Right ventricle myocardium superior (tissue), 1 donor: ENCODE measurements around the gene TRIM58. TPM values are rescaled to one million over a fixed set of nuclear protein-coding genes. Genes with fewer than 3 reads are reported as not detected.

Source experiments
- ATAC-seq: fragments of 200-7000 bp; cut with Tn5 transposase; one replicate; pipeline ENCODE4 v1.9.1; 2020; ENCODE audit warnings: mild to moderate bottlenecking; ENCODE audit not compliant: poor library complexity
- DNase-seq: peaks from one replicate; pipeline ENCODE4 v3.0.0-alpha.2; 2020
- intact Hi-C: fragments of 100-400 bp; cut with DNase I; formaldehyde crosslinking; loops from one replicate; pipeline ENCODE4 v1.11.2; 2022
- total RNA-seq: library from RNA; stranded (reverse); fragmentation: NEBNext Ultra II Directional; extraction: Animal tissue kit (Norgen Biotek cat#: 25700); gene quantifications from one replicate; pipeline ENCODE4 v1.2.1, GENCODE V29; 2021
- donor health status: DM: no; HTN: yes; CAD: no; lungs with severe emphysema.

TRIM58 gene
- total RNA-seq, 1 donor from 2014 or later: 0.13 TPM

GRCh38 chr1:247864644-247865043 lies 7.7 kb downstream of the TRIM58 start:
- ATAC-seq: no peak
- intact Hi-C loops: no loop called here
- no peak for DNase-seq

- no peak for ATAC-seq
- intact Hi-C loops: no loop called here
These were observed 8.4 kb downstream of the TRIM58 start for GRCh38 chr1:247865416-247865815.

DNA sequence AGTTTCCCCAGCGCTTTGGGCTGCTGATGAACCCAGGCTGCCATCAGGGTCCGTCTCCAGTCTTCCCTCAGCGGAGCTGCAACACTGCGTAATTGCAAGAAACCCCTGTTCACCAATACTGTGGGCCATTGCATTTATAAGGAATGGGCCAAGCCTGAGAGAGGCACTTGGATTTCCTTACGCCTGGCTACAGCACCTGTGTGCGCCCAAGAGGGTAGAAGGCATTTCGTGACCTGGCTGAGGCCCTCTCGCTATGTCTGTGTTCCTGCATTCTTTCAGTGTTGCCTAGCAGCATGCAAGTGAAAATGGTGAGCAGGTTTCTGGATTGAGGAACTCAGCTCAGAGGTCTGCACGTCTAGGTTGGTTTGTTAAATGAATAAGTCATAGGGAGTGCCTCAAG lies 26.4 kb downstream of the TRIM58 start:
- no peak for DNase-seq
- intact Hi-C loops: no loop called here
- ATAC-seq: no peak

More at GRCh38 chr1:247865416-247865815, 8.4 kb downstream of the TRIM58 start:
- DNase-seq: no peak

- no peak for DNase-seq
- intact Hi-C loops: no loop called here
- ATAC-seq: no peak
These were observed 27.9 kb downstream of the TRIM58 start for GRCh38 chr1:247884797-247885413.

GRCh38 chr1:247895163-247895637 lies 38.2 kb downstream of the TRIM58 start, which contains the start of gene OR2W3:
OR2W3 (plus strand) TSS chr1:247895587; CDS start chr1:247895587, 0 bp downstream.
- DNase-seq (no peak), ATAC-seq (no peak)
- intact Hi-C loops: no loop called here

- DNase-seq (no peak), ATAC-seq (no peak)
- intact Hi-C loops: no loop called here
These were observed 39.0 kb downstream of the TRIM58 start for GRCh38 chr1:247895976-247896375.

GRCh38 chr1:247904122-247904521 lies 47.1 kb downstream of the TRIM58 start:
- intact Hi-C loops: no loop called here
- no peak for DNase-seq

DNA sequence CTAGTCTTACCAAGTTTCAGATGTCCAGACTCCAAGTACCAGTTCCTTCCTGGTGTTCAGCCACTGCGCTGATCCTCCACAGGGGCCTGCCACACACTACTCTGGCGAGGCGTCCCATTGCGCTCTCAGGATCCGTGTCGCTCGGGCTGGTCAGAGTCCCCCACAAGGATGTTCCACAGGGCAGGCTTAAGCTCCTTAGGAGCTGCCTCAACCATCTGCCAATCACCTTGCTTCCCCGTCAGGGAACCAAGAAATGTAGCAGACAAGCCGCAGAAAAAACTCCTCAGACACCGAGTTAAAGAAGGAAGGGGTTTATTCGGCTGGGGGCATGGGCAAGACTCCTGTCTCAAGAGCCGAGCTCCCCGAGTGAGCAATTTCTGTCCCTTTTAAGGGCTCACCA lies 48.2 kb downstream of the TRIM58 start:
- ATAC-seq (no peak), DNase-seq (no peak)
- intact Hi-C loops: no loop called here

More at GRCh38 chr1:247904122-247904521, 47.1 kb downstream of the TRIM58 start:
- no peak for ATAC-seq

DNA sequence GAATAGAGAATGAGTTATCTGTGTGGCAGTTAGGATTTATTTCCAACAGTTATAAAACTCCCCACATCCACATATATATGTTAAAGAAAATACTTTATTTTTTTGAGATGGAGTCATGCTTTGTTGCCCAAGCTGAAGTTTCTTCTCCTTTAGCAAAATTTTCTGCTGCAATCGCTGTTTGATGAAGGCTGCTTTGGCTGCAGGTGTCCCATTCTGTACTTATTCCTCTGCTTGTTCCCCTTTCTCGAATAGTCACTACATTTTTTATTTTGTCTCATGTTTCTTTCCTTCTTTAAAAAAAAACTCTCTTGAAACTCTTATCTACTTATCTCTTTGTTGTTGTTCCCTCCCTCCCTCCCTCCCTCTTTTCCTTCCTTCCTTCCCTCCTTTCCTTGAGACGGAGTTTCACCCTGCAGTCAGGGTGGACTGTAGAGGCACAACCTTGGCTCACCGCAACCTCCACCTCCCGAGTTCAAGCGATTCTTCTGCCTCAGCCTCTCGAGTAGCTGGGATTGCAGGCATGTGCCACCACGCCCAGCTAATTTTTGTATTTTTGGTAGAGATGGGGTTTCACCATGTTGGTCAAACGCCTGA lies 49.0 kb downstream of the TRIM58 start:
- no peak for ATAC-seq
- intact Hi-C loops: no loop called here
- no peak for DNase-seq

DNA sequence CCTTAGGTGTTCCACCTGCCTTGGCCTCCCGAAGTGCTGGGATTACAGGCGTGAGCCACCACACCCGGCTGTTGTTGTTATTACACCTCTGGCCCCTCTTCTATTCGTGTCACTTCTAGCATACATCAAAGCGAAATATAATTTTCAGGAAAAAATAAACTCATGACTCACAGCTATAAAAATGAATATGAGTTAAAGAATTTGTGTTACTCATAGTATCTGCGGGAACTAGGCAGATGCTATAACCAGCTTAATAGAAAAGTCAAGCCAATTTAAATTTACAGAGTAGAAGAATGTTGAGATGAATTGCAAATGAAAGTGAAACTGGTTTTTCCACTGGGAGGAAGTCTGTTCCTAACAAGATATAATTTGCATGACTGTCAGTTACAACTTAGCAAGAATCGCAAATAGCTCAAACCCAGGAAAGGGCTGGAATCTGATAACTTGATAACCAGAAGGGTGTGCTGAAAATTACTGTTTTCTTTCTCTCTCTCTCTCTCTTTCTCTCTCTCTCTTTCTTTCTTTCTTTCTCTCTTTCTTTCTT lies 49.6 kb downstream of the TRIM58 start:
- DNase-seq (no peak), ATAC-seq (no peak)
- intact Hi-C loops: no loop called here

DNA sequence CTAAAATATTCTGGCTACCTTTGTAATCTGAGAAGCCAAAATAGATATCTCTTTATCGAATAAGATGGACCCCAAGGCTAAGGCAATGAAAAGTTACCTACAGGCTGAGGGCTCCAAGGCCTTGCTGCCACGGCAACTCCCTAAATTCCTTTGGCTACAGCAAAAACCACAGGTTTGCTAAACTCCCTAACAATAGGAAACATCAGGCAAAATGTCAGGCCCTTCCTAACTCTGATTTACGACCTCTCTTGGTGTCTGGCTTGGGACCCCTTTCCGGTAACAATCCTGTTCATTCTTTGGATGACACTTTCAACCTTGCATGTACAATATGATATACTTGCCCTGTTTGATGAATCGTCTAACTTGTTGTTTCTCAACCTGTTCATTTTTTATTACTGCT lies 51.8 kb downstream of the TRIM58 start:
- DNase-seq: no peak
- ATAC-seq: no peak
- intact Hi-C loops: no loop called here

GRCh38 chr1:247913786-247914185 lies 56.8 kb downstream of the TRIM58 start:
- intact Hi-C loops: no loop called here
- ATAC-seq (no peak), DNase-seq (no peak)

GRCh38 chr1:247914941-247915662 lies 58.1 kb downstream of the TRIM58 start:
- DNase-seq (no peak), ATAC-seq (no peak)
- intact Hi-C loops: no loop called here

DNA sequence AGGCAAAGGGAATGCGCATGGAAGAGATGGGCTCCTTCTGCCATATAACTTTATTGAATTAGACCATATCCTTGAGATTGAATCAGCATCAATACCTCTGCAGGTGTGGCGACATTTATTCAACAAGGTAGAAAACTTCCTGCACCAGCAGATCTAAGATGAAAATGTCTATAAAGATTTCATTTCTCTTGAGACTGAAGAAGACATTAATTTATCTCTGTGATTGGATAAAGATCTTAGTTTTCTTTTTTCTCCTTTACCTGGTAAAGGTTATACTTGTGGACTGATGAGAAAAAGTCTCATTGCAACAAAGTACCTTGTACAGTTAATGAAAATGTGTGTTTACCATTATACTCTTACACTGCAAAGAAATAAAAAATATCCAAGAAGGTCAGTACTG lies 63.0 kb downstream of the TRIM58 start, which contains the start of gene OR2T8:
Gene OR2T8 (plus strand): TSS at position 301 of the 400 bp plus-strand sequence. CDS start 766 bp downstream, outside the sequence.
- intact Hi-C loops: no loop called here
- ATAC-seq (no peak), DNase-seq (no peak)

DNA sequence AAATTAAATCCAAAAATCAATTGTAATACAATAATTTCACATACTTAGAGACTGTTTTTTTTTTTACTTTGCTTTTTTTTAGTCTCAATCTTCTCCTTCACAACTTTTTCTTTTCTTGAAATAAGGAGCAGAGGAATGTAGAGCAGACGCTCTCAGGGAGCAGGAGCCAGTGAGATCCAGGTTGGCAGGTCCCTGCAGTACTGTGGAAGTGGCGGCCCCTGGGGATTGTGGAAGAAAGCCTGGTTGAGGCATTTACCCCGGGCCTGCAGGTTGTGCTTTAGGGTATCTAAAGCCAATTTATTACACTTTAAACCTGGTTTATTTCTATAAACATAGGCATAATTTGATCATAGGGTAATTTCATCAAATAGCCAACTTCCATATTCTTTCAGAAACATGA lies 67.0 kb downstream of the TRIM58 start:
- no peak for DNase-seq
- ATAC-seq: no peak
- intact Hi-C loops: no loop called here

DNA sequence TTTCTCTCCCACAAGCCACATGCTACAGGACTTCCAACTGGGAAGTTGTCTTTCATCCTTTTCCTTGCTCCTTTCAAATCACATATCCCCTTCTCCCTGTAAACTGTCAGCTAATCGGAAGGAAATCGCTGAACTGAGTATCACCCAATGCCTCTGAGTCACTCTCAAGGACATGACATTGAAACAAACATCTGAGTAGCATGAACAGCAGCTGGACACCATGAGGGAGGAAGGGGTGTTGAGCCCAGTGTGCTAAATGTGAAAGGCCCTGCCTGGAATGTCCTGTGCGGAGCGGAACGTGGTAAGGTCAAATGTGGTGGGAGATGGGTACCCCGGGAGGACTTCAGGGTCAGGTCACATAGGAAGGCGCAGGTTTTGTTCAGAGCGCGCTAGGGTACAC lies 67.9 kb downstream of the TRIM58 start, which contains the start of gene OR2AJ1:
Gene OR2AJ1 (plus strand): TSS at position 22 of the 400 bp plus-strand sequence. CDS start 8,880 bp downstream, outside the sequence.
- intact Hi-C loops: no loop called here
- DNase-seq (no peak), ATAC-seq (no peak)
